HCT116 (cell line): ENCODE data around the gene SSR2. TPM values are rescaled to one million over a fixed set of nuclear protein-coding genes. Genes with fewer than 3 reads are reported as not detected.

ENCODE experiments used
- ATAC-seq: fragments of 200-7000 bp; cut with Tn5 transposase; 2 replicates; pipeline ENCODE4 v1.9.1; 2020; ENCODE audit warnings: mild to moderate bottlenecking, moderate library complexity
- BruUV-seq: library from RNA; stranded (reverse); fragments of 400-500 nt; replicated peaks from 2 replicates; lab custom pipeline; 2021; lab: Mats Ljungman, UMichigan
- CTCF ChIA-PET: fragments of 300-600 bp; sonication (Branson Sonifier 250); formaldehyde crosslinking; loops from one replicate; lab custom pipeline; 2021; ENCODE audit warnings: antibody characterized with exemption; lab: Charles Lee
- POLR2A ChIA-PET: fragments of 300-600, 350-600 bp; sonication (Branson Sonifier 250); formaldehyde crosslinking; loops from one replicate; lab custom pipeline; 2021; ENCODE audit warnings: antibody characterized with exemption; lab: Charles Lee
- RAD21 ChIA-PET, 2 experiments: fragments of 300-600 bp; sonication (Branson Sonifier 250); formaldehyde crosslinking; loops; one replicate each; lab custom pipeline; 2023; ENCODE audit warnings: low total read pairs in 2 of 2; ENCODE audit not compliant: uncharacterized antibody in 2 of 2, unreplicated experiment in 2 of 2, low non-redundant PET in 1 of 2; lab: Charles Lee
- DNase-seq: peaks from one replicate; pipeline ENCODE4 v3.0.0-alpha.2; 2010; ENCODE audit warnings: low read depth, low spot score
- H2AFZ ChIP-seq: fragments of 200-600 bp; shearing (Covaris generic), sonication (generic); 2 replicates; pipeline ENCODE4 v1.6.1; 2017; ENCODE audit warnings: low read depth, mixed run types, mixed read lengths, antibody characterized with exemption, low read length; ENCODE audit not compliant: poor library complexity, severe bottlenecking
- H3K27ac ChIP-seq: 2 replicates; pipeline ENCODE4 v1.5.1; 2012; ENCODE audit warnings: low read depth, low read length
- H3K27me3 ChIP-seq: fragments of 200-600 bp; sonication (generic); 2 replicates; pipeline ENCODE4 v1.6.1; 2016; ENCODE audit warnings: mixed run types, low read length, mixed read lengths; ENCODE audit not compliant: insufficient read depth
- H3K36me3 ChIP-seq, 2 experiments: fragments of 200-500 bp in 1 of 2; fragments of 200-600 bp in 1 of 2; sonication (Bioruptor generic) in 1 of 2; sonication (generic) in 1 of 2; 2 replicates each; pipeline versions ENCODE4 v1.5.1 to v1.6.1; 2014 to 2016; ENCODE audit warnings: low read length in 2 of 2, inconsistent platforms in 1 of 2, mixed read lengths in 1 of 2, mixed run types in 1 of 2; ENCODE audit not compliant: insufficient read depth in 2 of 2, control insufficient read depth in 1 of 2
- H3K4me1 ChIP-seq, 2 experiments: fragments of 200-600 bp in 1 of 2; sonication (generic) in 1 of 2; 2 replicates each; pipeline versions ENCODE4 v1.5.1 to v1.6.1; 2012 to 2017; ENCODE audit warnings: low read length in 2 of 2, inconsistent platforms in 1 of 2, mild to moderate bottlenecking in 1 of 2, mixed read lengths in 1 of 2, mixed run types in 1 of 2, moderate library complexity in 1 of 2; ENCODE audit not compliant: insufficient read depth in 2 of 2, control insufficient read depth in 1 of 2
- H3K4me2 ChIP-seq: fragments of 200-600 bp; sonication (generic); 2 replicates; pipeline ENCODE4 v1.6.1; 2017; ENCODE audit warnings: mixed run types, low read length, mixed read lengths
- H3K4me3 ChIP-seq, 2 experiments: fragments of 200-600 bp in 1 of 2; sonication (generic) in 1 of 2; replicated peaks in 1 of 2; 2 replicates each; pipeline ENCODE4 v1.5.1; 2011 to 2016; ENCODE audit warnings: low read length in 2 of 2, control low read depth in 1 of 2, low read depth in 1 of 2, mild to moderate bottlenecking in 1 of 2, mixed read lengths in 1 of 2, mixed run types in 1 of 2
- H3K79me2 ChIP-seq: fragments of 200-600 bp; sonication (generic); 2 replicates; pipeline ENCODE4 v1.6.1; 2017; ENCODE audit warnings: mild to moderate bottlenecking, mixed run types, low read length, moderate library complexity, mixed read lengths; ENCODE audit not compliant: insufficient read depth
- H3K9ac ChIP-seq: fragments of 200-600 bp; sonication (generic); 2 replicates; pipeline ENCODE4 v1.6.1; 2016; ENCODE audit warnings: low read length, mixed read lengths
- H3K9me2 ChIP-seq: fragments of 200-600 bp; sonication (generic), shearing (Covaris generic); 2 replicates; pipeline ENCODE4 v1.6.1; 2017; ENCODE audit warnings: mixed run types, mild to moderate bottlenecking, moderate library complexity; ENCODE audit not compliant: insufficient read depth
- H3K9me3 ChIP-seq, 2 experiments: fragments of 200-500 bp in 1 of 2; fragments of 200-600 bp in 1 of 2; sonication (Bioruptor generic) in 1 of 2; sonication (generic) in 1 of 2; 2 replicates each; pipeline ENCODE4 v1.6.1; 2014 to 2017; ENCODE audit warnings: low read length in 2 of 2, mixed read lengths in 2 of 2, inconsistent platforms in 1 of 2, low read depth in 1 of 2, mild to moderate bottlenecking in 1 of 2, mixed run types in 1 of 2, moderate library complexity in 1 of 2; ENCODE audit not compliant: control insufficient read depth in 1 of 2, insufficient read depth in 1 of 2
- H4K20me1 ChIP-seq: fragments of 200-600 bp; sonication (generic), shearing (Covaris generic); 2 replicates; pipeline ENCODE4 v1.6.1; 2017; ENCODE audit warnings: mixed run types, mild to moderate bottlenecking, moderate library complexity; ENCODE audit not compliant: insufficient read depth
- CEBPB ChIP-seq: IDR thresholded peaks from 2 replicates; pipeline ENCODE4 v1.6.1; 2012; ENCODE audit warnings: low read depth
- CTCF ChIP-seq, 3 experiments: fragments of 200-600 bp in 1 of 3; sonication (generic) in 1 of 3; IDR thresholded peaks in 2 of 3; conservative IDR thresholded peaks in 1 of 3; 2 replicates each; pipeline ENCODE4 v1.5.1; 2012 to 2017; ENCODE audit warnings: low read depth in 2 of 3, low read length in 2 of 3, antibody characterized with exemption in 1 of 3, borderline replicate concordance in 1 of 3, control low read depth in 1 of 3, mild to moderate bottlenecking in 1 of 3, mixed read lengths in 1 of 3, mixed run types in 1 of 3, moderate library complexity in 1 of 3; ENCODE audit not compliant: insufficient read depth in 1 of 3
- EGR1 ChIP-seq: IDR thresholded peaks from 2 replicates; pipeline ENCODE4 v1.6.1; 2012; ENCODE audit warnings: low read depth
- ELF1 ChIP-seq: IDR thresholded peaks from 2 replicates; pipeline ENCODE4 v1.6.1; 2012; ENCODE audit warnings: low read depth, borderline replicate concordance
- JUND ChIP-seq: IDR thresholded peaks from 2 replicates; pipeline ENCODE4 v1.6.1; 2012
- MAX ChIP-seq: IDR thresholded peaks from 2 replicates; pipeline ENCODE4 v1.6.1; 2012
- POLR2AphosphoS5 ChIP-seq: IDR thresholded peaks from 2 replicates; pipeline ENCODE4 v1.6.1; 2011; ENCODE audit warnings: mild to moderate bottlenecking, low read depth, low read length, moderate library complexity
- RAD21 ChIP-seq: IDR thresholded peaks from 2 replicates; pipeline ENCODE4 v1.6.1; 2012; ENCODE audit warnings: low read depth, mild to moderate bottlenecking
- REST ChIP-seq: IDR thresholded peaks from 2 replicates; pipeline ENCODE4 v1.6.1; 2012; ENCODE audit warnings: low read depth
- SIN3A ChIP-seq: IDR thresholded peaks from 2 replicates; pipeline ENCODE4 v1.6.1; 2012; ENCODE audit warnings: low read depth
- SP1 ChIP-seq: IDR thresholded peaks from 2 replicates; pipeline ENCODE4 v1.6.1; 2012; ENCODE audit warnings: low read depth
- YY1 ChIP-seq: IDR thresholded peaks from 2 replicates; pipeline ENCODE4 v1.6.1; 2011; ENCODE audit warnings: low read length, low read depth, moderate library complexity, mild to moderate bottlenecking; ENCODE audit not compliant: insufficient replicate concordance; ENCODE audit errors: extremely low read depth
- ZFX ChIP-seq: fragments of 450-650 bp; IDR thresholded peaks from 2 replicates; pipeline ENCODE4 v1.6.1; 2017
- intact Hi-C: fragments of 100-400 bp; cut with micrococcal nuclease; formaldehyde crosslinking; loops from 2 replicates; pipeline ENCODE4 v1.10.0; 2022
- total RNA-seq: library from RNA; stranded (reverse); gene quantifications from one replicate; pipeline ENCODE4 v1.2.1, GENCODE V29; 2021; ENCODE audit not compliant: unreplicated experiment

Gene SSR2
- total RNA-seq, 1 experiment from 2014 or later = 153 TPM

GRCh38 chr1:155970531-155971167 lies 50.1 kb downstream of the SSR2 start:
- no peaks in the 10 kb centered on the region for H3K27me3 ChIP-seq
- H3K4me1 ChIP-seq = peaks cover 15 to 34% of the 10 kb centered on the region in 2 experiments
- H3K9me2 ChIP-seq = no peaks in the 10 kb centered on the region
- peaks cover 60% of the 10 kb centered on the region for H3K79me2 ChIP-seq
- no peak overlapping the region for H3K4me3 ChIP-seq
- intact Hi-C loops = no loop called here
- RAD21 ChIA-PET = no interaction called here
- no peaks in the 10 kb centered on the region for H3K9me3 ChIP-seq
- H3K4me2 ChIP-seq = peak overlapping the region; percentile 46
- no peaks in the 10 kb centered on the region for H4K20me1 ChIP-seq
- CTCF ChIA-PET = no interaction called here
- no peak overlapping the region for H2AFZ ChIP-seq
- ATAC-seq = peak; percentile 28; the same call in 1 of the 2 replicates
- peaks cover 12 to 23% of the 10 kb centered on the region in 2 experiments; a peak in 3 of 4 replicates for H3K36me3 ChIP-seq
- TF ChIP-seq EGR1 (no peak), MAX (no peak), JUND (no peak), RAD21 (no peak), REST (no peak), ZFX (no peak), SIN3A (no peak), YY1 (no peak), ELF1 (no peak), SP1 (no peak), CTCF (IDR thresholded peaks at IDR 0.05 in 2 of 3, conservative IDR thresholded peaks at IDR 0.05 in 1 of 3; ENCODE audit: borderline replicate concordance in 1 of 3, insufficient read depth in 1 of 3, low read depth in 2 of 3, low read length in 2 of 3) (no peak), POLR2AphosphoS5 (no peak), CEBPB (no peak)
- TF ChIP-seq, all 23 proteins: peak for 0
- DNase-seq = no peak
- H3K9ac ChIP-seq = no peak overlapping the region
- BruUV-seq = no TSS peak
- POLR2A ChIA-PET = interaction anchor here (1.1 kb wide), 2 partner anchors 8 to 32 kb away, joined by 3 to 4 read pairs; partner anchors contain the start of gene ARHGEF2
- no peak overlapping the region for H3K27ac ChIP-seq
